Peyer's patch (tissue), 4 donors: ENCODE measurements around the gene TNNT2.

Experiments
- CTCF ChIP-seq, 6 experiments: fragments of 450-650 bp in 4 of 6; fragments of 200-600 bp in 2 of 6; sonication (generic) in 1 of 6; IDR thresholded peaks; one replicate each; pipeline ENCODE4 v1.5.1; 2017 to 2019; ENCODE audit warnings: antibody characterized with exemption in 6 of 6, mild to moderate bottlenecking in 3 of 6, moderate library complexity in 1 of 6
- POLR2A ChIP-seq, 2 donors: fragments of 450-650 bp; IDR thresholded peaks; one replicate each; pipeline ENCODE4 v1.5.1; 2017; ENCODE audit warnings: antibody characterized with exemption in 2 of 2, mild to moderate bottlenecking in 2 of 2, moderate library complexity in 2 of 2

- TF ChIP-seq CTCF (IDR thresholded peaks at IDR 0.05) = no peak
- no peak for TF ChIP-seq POLR2A (IDR thresholded peaks at IDR 0.05)
Measured at GRCh38 chr1:201332021-201332420, 45.5 kb downstream of the TNNT2 start.
